HL-60 (cell line): ENCODE measurements around the gene PEX10.

Source experiments
- CTCF ChIP-seq: IDR thresholded peaks from one replicate; pipeline ENCODE4 v1.5.1; 2011; ENCODE audit warnings: low read length, control low read depth, inconsistent platforms; ENCODE audit not compliant: insufficient read depth
- GABPA ChIP-seq: IDR thresholded peaks from 2 replicates; pipeline ENCODE4 v1.6.1; 2012; ENCODE audit warnings: low read depth
- POLR2AphosphoS5 ChIP-seq: IDR thresholded peaks from 2 replicates; pipeline ENCODE4 v1.6.1; 2012; ENCODE audit warnings: low read depth
- REST ChIP-seq: IDR thresholded peaks from 2 replicates; pipeline ENCODE4 v1.6.1; 2012; ENCODE audit warnings: low read depth; ENCODE audit not compliant: insufficient replicate concordance
- SPI1 ChIP-seq: IDR thresholded peaks from 2 replicates; pipeline ENCODE4 v1.6.1; 2012; ENCODE audit warnings: low read depth, mild to moderate bottlenecking, borderline replicate concordance

GRCh38 chr1:2356401-2356800 is 56.0 kb downstream of the PEX10 start:
- TF ChIP-seq CTCF (no peak), POLR2AphosphoS5 (no peak), REST (no peak), SPI1 (no peak), GABPA (no peak)
